Lower leg skin (tissue), 4 donors: Measurements from ENCODE around the gene KIAA0513. TPM values are rescaled to one million over a fixed set of nuclear protein-coding genes. Genes with fewer than 3 reads are reported as not detected.
A peak's percentile ranks its signal among the peaks of the same experiment; 100 is the strongest.

Source experiments
- DNase-seq, 2 donors: peaks; one replicate each; pipeline ENCODE4 v3.0.0-alpha.2; 2019; ENCODE audit warnings: low spot score in 2 of 2
- H3K4me3 ChIP-seq: fragments of 200-600 bp; sonication (generic); 2 replicates; pipeline ENCODE4 v1.5.1; 2017; ENCODE audit warnings: mild to moderate bottlenecking, low read depth; ENCODE audit not compliant: poor library complexity, severe bottlenecking
- CTCF ChIP-seq, 3 donors: fragments of 450-650 bp; IDR thresholded peaks; one replicate each; pipeline ENCODE4 v1.5.1; 2016; ENCODE audit warnings: antibody characterized with exemption in 3 of 3, mild to moderate bottlenecking in 3 of 3, moderate library complexity in 2 of 3
- POLR2A ChIP-seq, 2 donors: fragments of 450-650 bp; IDR thresholded peaks; one replicate each; pipeline ENCODE4 v1.6.1; 2016 to 2017; ENCODE audit warnings: antibody characterized with exemption in 2 of 2, mild to moderate bottlenecking in 1 of 2, moderate library complexity in 1 of 2
- WGBS, 2 donors: methylation state at CpG; one replicate each; pipeline ENCODE4 v1.1.5; 2018; 5-methylcytosine and 5-hydroxymethylcytosine counted together
- intact Hi-C: fragments of 100-400 bp; cut with DNase I; formaldehyde crosslinking; loops from one replicate; pipeline ENCODE4 v1.15.0; 2023; ENCODE audit warnings: low total_unique reads
- total RNA-seq, 4 donors: library from RNA; depleted of rRNA; stranded (reverse); fragments of >200 nt; gene quantifications; one replicate each; pipeline ENCODE4 v1.1.0, GENCODE V29; 2016

The KIAA0513 gene
- total RNA-seq, 4 donors from 2014 or later: 37.5 to 48.1 (median 39.2) TPM

- WGBS, 2 donors: 91 to 93% methylated on average over 6 to 8 of the region's 8 CpGs
- intact Hi-C loops: no loop called here
These were observed 39.8 kb downstream of the KIAA0513 start for GRCh38 chr16:85067426-85067825.

DNA sequence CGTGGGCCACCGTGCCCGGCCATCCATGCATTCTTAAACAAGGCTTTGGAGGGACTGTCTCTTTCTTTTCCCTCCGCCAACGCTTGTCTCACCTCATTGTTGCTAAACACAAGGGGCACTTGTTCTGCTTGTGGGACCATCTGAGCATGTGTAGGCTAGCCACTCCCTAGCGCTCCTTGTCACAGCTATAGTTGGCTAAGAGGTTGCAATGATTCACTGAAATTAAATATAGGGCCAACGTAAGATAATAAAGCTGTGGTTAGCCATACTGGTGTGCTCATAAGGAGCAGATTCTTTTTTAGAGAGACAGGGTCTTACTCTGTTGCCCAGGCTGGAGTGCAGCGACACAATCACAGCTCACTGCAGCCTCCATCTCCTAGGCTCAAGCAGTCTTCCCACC, 41.2 kb downstream of the KIAA0513 start:
- WGBS, 2 donors: 90 to 92% methylated on average over 8 of the region's 8 CpGs
- no peak for DNase-seq
- no peak for TF ChIP-seq POLR2A (IDR thresholded peaks at IDR 0.05)
- no peak for TF ChIP-seq CTCF (IDR thresholded peaks at IDR 0.05)
- intact Hi-C loops: no loop called here
- H3K4me3 ChIP-seq: no peak overlapping the region

More at GRCh38 chr16:85067426-85067825, 39.8 kb downstream of the KIAA0513 start:
- TF ChIP-seq CTCF (IDR thresholded peaks at IDR 0.05) (no peak), POLR2A (IDR thresholded peaks at IDR 0.05) (no peak)
- no peak for DNase-seq
- no peak overlapping the region for H3K4me3 ChIP-seq

DNA sequence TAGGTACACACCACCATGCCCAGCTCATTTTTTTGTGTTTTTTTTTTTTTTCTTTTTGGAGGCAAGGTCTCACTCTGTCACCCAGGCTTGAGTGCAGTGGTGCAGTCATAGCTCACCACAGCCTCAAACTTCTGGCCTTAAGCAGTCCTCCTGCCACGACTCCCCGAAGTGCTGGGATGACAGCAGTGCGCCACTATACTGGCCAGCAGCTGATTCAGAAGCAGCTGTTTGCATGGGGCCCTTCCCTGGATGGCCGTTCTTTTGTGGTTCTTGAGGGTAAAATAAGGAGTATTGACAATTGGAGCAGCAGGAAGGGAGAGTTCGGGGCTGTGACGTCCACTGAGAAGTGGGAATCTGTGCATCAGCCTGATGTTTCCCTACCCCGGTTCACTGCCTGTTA, 41.6 kb downstream of the KIAA0513 start:
- DNase-seq: no peak
- 83 to 90% methylated on average over 7 of the region's 7 CpGs for WGBS, 2 donors
- intact Hi-C loops: no loop called here
- TF ChIP-seq CTCF (IDR thresholded peaks at IDR 0.05) (no peak), POLR2A (IDR thresholded peaks at IDR 0.05) (no peak)
- H3K4me3 ChIP-seq: no peak overlapping the region

DNA sequence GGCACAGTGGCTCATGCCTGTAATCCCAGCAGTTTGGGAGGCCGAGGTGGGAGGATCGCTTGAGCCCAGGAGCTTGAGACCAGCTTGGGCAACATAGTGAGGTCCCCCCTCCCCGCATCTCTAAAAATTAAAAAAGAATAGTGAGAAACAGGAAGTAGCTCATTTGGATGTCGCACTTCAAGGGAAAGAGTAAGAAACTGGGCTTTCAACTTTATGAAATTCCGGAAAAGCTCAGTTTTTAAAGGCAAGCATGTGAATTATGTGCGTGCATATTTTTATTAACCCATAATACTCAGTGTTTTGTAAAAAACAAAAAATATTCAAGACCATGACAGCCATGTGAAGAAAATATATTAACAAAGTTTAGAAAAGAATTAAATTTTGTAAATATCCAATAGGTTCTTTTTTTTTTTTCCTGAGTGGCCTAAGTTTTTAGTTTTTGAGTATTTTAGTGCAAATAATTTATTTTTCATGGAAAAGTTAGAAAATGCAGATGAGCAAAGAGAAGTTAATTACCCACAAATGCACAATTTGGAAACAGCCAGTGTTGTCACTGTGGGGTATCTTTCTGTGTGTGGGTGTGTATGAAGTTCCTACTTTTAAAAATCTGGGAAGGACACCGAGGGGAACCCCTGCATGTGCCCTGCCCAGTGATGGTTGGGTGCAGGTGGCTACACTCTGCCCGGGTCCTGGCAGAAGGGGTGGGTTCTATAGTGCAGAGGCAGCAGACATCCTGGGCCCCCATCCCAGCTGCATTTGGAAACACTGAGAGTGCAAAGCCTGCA, 44.7 kb downstream of the KIAA0513 start:
- WGBS, 2 donors: 77 to 82% methylated on average over 8 of the region's 8 CpGs
- intact Hi-C loops: no loop called here
- TF ChIP-seq POLR2A (IDR thresholded peaks at IDR 0.05): no peak
- no peak for TF ChIP-seq CTCF (IDR thresholded peaks at IDR 0.05)
- DNase-seq: no peak
- H3K4me3 ChIP-seq: no peak overlapping the region

DNA sequence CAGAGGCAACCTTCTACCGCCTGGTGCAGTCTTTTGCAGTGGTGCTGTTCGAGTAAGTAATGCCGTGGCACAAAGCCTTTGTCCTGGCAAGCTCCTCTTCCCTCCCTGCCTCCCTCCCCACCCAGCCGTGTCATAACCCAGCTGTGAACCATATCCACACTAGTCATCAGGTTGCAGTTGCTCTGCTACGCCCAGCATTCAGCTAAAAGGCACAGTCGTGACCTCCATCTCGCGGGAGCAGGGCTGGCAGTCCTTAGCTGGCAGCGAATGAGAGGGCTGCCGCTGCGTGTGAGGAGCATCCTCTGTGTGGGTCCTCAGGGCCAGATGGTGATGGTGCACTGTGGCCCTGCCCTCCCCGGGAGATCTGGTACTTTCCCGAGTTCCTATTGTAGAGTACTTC, 45.4 kb downstream of the KIAA0513 start:
- TF ChIP-seq CTCF (IDR thresholded peaks at IDR 0.05) (no peak), POLR2A (IDR thresholded peaks at IDR 0.05) (no peak)
- WGBS, 2 donors: 54 to 65% methylated on average over 13 of the region's 13 CpGs
- no peak overlapping the region for H3K4me3 ChIP-seq
- intact Hi-C loops: no loop called here
- DNase-seq: peak in 1 of 2 donors; percentile 35
